ENCODE data around the gene RPL28.

DNA sequence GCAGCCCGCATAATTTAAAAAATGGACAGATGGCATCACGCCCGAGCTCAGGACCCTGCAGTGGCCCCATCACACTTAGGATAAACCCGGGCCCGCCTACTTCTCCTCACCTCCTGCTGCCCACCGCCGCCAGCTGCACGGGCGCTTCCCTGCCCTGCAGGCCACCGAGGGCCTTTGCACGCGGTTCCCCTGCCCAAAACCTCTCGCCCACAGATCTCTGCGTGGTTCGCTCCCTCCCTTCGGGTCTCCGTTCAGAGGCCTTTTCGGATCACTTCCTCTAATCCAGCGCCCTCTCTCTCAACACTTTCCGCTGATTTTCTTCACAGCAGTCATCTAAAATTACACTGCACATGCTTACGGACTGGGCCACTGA lies 55.6 kb downstream of the RPL28 start:
- TF ChIP-seq, protein P1, sequence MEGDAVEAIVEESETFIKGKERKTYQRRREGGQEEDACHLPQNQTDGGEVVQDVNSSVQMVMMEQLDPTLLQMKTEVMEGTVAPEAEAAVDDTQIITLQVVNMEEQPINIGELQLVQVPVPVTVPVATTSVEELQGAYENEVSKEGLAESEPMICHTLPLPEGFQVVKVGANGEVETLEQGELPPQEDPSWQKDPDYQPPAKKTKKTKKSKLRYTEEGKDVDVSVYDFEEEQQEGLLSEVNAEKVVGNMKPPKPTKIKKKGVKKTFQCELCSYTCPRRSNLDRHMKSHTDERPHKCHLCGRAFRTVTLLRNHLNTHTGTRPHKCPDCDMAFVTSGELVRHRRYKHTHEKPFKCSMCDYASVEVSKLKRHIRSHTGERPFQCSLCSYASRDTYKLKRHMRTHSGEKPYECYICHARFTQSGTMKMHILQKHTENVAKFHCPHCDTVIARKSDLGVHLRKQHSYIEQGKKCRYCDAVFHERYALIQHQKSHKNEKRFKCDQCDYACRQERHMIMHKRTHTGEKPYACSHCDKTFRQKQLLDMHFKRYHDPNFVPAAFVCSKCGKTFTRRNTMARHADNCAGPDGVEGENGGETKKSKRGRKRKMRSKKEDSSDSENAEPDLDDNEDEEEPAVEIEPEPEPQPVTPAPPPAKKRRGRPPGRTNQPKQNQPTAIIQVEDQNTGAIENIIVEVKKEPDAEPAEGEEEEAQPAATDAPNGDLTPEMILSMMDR (IDR thresholded peaks at IDR 0.05; ENCODE audit: low read depth, low read length, missing input control), result no peak
- no peak for TF ChIP-seq JUND (IDR thresholded peaks at IDR 0.05)
- no peak for TF ChIP-seq SP1 (IDR thresholded peaks at IDR 0.05)
- TF ChIP-seq, protein P2, sequence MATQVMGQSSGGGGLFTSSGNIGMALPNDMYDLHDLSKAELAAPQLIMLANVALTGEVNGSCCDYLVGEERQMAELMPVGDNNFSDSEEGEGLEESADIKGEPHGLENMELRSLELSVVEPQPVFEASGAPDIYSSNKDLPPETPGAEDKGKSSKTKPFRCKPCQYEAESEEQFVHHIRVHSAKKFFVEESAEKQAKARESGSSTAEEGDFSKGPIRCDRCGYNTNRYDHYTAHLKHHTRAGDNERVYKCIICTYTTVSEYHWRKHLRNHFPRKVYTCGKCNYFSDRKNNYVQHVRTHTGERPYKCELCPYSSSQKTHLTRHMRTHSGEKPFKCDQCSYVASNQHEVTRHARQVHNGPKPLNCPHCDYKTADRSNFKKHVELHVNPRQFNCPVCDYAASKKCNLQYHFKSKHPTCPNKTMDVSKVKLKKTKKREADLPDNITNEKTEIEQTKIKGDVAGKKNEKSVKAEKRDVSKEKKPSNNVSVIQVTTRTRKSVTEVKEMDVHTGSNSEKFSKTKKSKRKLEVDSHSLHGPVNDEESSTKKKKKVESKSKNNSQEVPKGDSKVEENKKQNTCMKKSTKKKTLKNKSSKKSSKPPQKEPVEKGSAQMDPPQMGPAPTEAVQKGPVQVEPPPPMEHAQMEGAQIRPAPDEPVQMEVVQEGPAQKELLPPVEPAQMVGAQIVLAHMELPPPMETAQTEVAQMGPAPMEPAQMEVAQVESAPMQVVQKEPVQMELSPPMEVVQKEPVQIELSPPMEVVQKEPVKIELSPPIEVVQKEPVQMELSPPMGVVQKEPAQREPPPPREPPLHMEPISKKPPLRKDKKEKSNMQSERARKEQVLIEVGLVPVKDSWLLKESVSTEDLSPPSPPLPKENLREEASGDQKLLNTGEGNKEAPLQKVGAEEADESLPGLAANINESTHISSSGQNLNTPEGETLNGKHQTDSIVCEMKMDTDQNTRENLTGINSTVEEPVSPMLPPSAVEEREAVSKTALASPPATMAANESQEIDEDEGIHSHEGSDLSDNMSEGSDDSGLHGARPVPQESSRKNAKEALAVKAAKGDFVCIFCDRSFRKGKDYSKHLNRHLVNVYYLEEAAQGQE (IDR thresholded peaks at IDR 0.05), result no peak
- TF ChIP-seq TAF1 (conservative IDR thresholded peaks at IDR 0.05), result no peak
- no peak for TF ChIP-seq FOXA1 (IDR thresholded peaks at IDR 0.05)
- no peak for TF ChIP-seq YY1 (IDR thresholded peaks at IDR 0.05)
- TF ChIP-seq, protein P3, sequence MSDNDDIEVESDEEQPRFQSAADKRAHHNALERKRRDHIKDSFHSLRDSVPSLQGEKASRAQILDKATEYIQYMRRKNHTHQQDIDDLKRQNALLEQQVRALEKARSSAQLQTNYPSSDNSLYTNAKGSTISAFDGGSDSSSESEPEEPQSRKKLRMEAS (IDR thresholded peaks at IDR 0.05), result no peak
- TF ChIP-seq RAD21 (IDR thresholded peaks at IDR 0.05), result no peak

All from liver (tissue), 3 donors.